Testis (tissue), 3 donors: ENCODE results near the gene EBF4. TPM values are rescaled to one million over a fixed set of nuclear protein-coding genes. Genes with fewer than 3 reads are reported as not detected.

ENCODE experiments used
- DNase-seq: peaks from one replicate; pipeline ENCODE4 v3.0.0-alpha.2; 2019
- H3K27ac ChIP-seq, 2 donors: fragments of 200-600 bp; sonication (generic); one replicate each; pipeline ENCODE4 v1.5.1; 2019
- H3K27me3 ChIP-seq: fragments of 200-600 bp; sonication (generic); one replicate; pipeline ENCODE4 v1.5.1; 2019
- H3K36me3 ChIP-seq: fragments of 200-600 bp; sonication (generic); one replicate; pipeline ENCODE4 v1.5.1; 2017; ENCODE audit warnings: low read depth; ENCODE audit errors: missing control alignments
- H3K4me1 ChIP-seq: fragments of 200-600 bp; sonication (generic); one replicate; pipeline ENCODE4 v1.5.1; 2019
- H3K4me3 ChIP-seq, 2 donors: fragments of 200-600 bp; sonication (generic); one replicate each; pipeline ENCODE4 v1.5.1; 2017 to 2019
- H3K9me3 ChIP-seq: fragments of 200-600 bp; sonication (generic); one replicate; pipeline ENCODE4 v1.5.1; 2017
- CTCF ChIP-seq, 3 experiments: fragments of 450-650 bp in 2 of 3; fragments of 200-600 bp in 1 of 3; sonication (generic) in 1 of 3; IDR thresholded peaks; one replicate each; pipeline ENCODE4 v1.5.1; 2016 to 2019; ENCODE audit warnings: antibody characterized with exemption in 3 of 3, mild to moderate bottlenecking in 2 of 3, moderate library complexity in 1 of 3
- POLR2A ChIP-seq: fragments of 450-650 bp; IDR thresholded peaks from one replicate; pipeline ENCODE4 v1.6.1; 2017; ENCODE audit warnings: antibody characterized with exemption, mild to moderate bottlenecking, moderate library complexity
- WGBS, 2 donors: methylation state at CpG; one replicate each; pipeline ENCODE4 v1.1.5; 2018; 5-methylcytosine and 5-hydroxymethylcytosine counted together
- intact Hi-C: fragments of 100-400 bp; cut with DNase I; formaldehyde crosslinking; loops from one replicate; pipeline ENCODE4 v1.15.1; 2023; ENCODE audit warnings: low total_unique reads
- polyA plus RNA-seq: library from polyadenylated mRNA; stranded (reverse); fragments of 350-450 nt; fragmentation: Illumina TruSeq; extraction: RNeasy Lipid Tissue Mini Kit (QIAGEN cat#74804); gene quantifications from one replicate; pipeline ENCODE4 v1.2.3, GENCODE V29; 2014; ENCODE audit warnings: low read depth, low replicate concordance; ENCODE audit not compliant: insufficient read depth
- total RNA-seq, 2 donors: library from RNA; depleted of rRNA; stranded (reverse); fragments of >200 nt; gene quantifications; one replicate each; pipeline ENCODE4 v1.2.3, GENCODE V29; 2016

Gene EBF4
- total and polyA plus RNA-seq, 3 donors from 2014 or later: 6.1 to 14.2 (median 7.4) TPM

- H3K9me3 ChIP-seq: no peaks in the 10 kb centered on the region
- WGBS, 2 donors: 62 to 63% methylated on average over 4 of the region's 4 CpGs
- H3K4me3 ChIP-seq: no peak overlapping the region
- H3K27ac ChIP-seq: no peak overlapping the region
- H3K36me3 ChIP-seq: no peaks in the 10 kb centered on the region
- no peak for DNase-seq
- intact Hi-C loops: no loop called here
- no peaks in the 10 kb centered on the region for H3K27me3 ChIP-seq
- TF ChIP-seq POLR2A (no peak), CTCF (IDR thresholded peaks at IDR 0.05) (no peak)
- H3K4me1 ChIP-seq: no peaks in the 10 kb centered on the region
Measured at GRCh38 chr20:2698912-2699311, 6.3 kb downstream of the EBF4 start.

DNA sequence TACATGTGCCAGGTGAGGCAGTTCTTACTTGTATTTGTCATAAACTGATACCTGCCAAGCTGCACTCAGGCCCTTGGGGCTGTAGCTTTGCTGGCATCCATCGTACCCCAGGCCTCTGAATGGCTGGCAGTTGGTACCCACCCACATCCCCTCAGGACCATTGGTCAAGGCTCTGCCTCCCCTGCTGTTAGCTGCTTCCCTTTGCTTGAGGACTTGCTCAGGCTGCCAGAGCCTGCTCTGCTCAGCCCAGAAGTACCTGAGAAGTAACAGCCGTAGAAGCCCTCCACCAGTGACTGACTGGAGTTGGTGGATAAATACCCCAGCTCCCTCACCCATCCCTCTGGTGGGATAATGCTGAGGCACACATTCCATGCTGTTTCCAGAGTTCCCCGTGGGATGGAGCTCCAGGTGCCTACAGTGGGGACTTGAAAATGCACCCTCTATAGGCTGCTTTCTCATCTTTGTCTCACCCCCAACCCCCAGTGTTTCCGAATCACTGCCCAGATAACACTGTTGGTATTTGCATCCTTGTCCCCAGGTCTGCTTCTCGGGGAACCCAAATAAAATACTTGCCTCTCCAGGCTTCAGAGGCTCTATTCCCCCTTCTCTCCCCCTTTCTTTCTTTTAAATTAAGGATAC, 7.3 kb downstream of the EBF4 start:
- H3K9me3 ChIP-seq: no peaks in the 10 kb centered on the region
- H3K36me3 ChIP-seq: no peaks in the 10 kb centered on the region
- no peak overlapping the region for H3K4me3 ChIP-seq
- intact Hi-C loops: no loop called here
- 80 to 86% methylated on average over 4 to 5 of the region's 5 CpGs for WGBS, 2 donors
- H3K27me3 ChIP-seq: no peaks in the 10 kb centered on the region
- no peak for TF ChIP-seq CTCF (IDR thresholded peaks at IDR 0.05)
- TF ChIP-seq POLR2A: no peak
- H3K27ac ChIP-seq: no peak overlapping the region
- no peaks in the 10 kb centered on the region for H3K4me1 ChIP-seq
- DNase-seq: no peak

GRCh38 chr20:2700913-2701620, 8.5 kb downstream of the EBF4 start:
- no peaks in the 10 kb centered on the region for H3K9me3 ChIP-seq
- no peak for DNase-seq
- no peak overlapping the region for H3K4me3 ChIP-seq
- H3K36me3 ChIP-seq: no peaks in the 10 kb centered on the region
- H3K27ac ChIP-seq: no peak overlapping the region
- TF ChIP-seq CTCF (IDR thresholded peaks at IDR 0.05) (no peak), POLR2A (no peak)
- 73 to 79% methylated on average over 6 to 9 of the region's 9 CpGs for WGBS, 2 donors
- H3K27me3 ChIP-seq: no peaks in the 10 kb centered on the region
- H3K4me1 ChIP-seq: no peaks in the 10 kb centered on the region
- intact Hi-C loops: no loop called here

- TF ChIP-seq POLR2A (no peak), CTCF (IDR thresholded peaks at IDR 0.05) (no peak)
- WGBS, 2 donors: 72 to 82% methylated on average over 2 to 5 of the region's 5 CpGs
- H3K9me3 ChIP-seq: no peaks in the 10 kb centered on the region
- H3K4me1 ChIP-seq: no peaks in the 10 kb centered on the region
- no peaks in the 10 kb centered on the region for H3K36me3 ChIP-seq
- no peak overlapping the region for H3K27ac ChIP-seq
- intact Hi-C loops: no loop called here
- no peak overlapping the region for H3K4me3 ChIP-seq
- no peaks in the 10 kb centered on the region for H3K27me3 ChIP-seq
- no peak for DNase-seq
Measured at GRCh38 chr20:2701671-2702081, 9.1 kb downstream of the EBF4 start.
